Keratinocyte (primary cell): ENCODE data around the gene ADPGK. TPM values are rescaled to one million over a fixed set of nuclear protein-coding genes. Genes with fewer than 3 reads are reported as not detected.

Source experiments
- DNase-seq: peaks from one replicate; pipeline ENCODE4 v3.0.0-alpha.2; 2011; ENCODE audit warnings: low read depth, missing footprints, low spot score
- FAIRE-seq: peaks from 2 replicates; lab custom pipeline; 2011; peaks lifted over from hg19 to GRCh38; lab: Jason Lieb, UNC
- H2AFZ ChIP-seq: 2 replicates; pipeline ENCODE4 v1.6.0; 2012; ENCODE audit warnings: low read length, control low read depth, inconsistent platforms; ENCODE audit not compliant: control insufficient read depth
- H3K27ac ChIP-seq: 2 replicates; pipeline ENCODE4 v1.5.1; 2011; ENCODE audit warnings: low read length; ENCODE audit not compliant: control insufficient read depth, insufficient read depth
- H3K27me3 ChIP-seq: 3 replicates; pipeline ENCODE4 v1.6.0; 2011; ENCODE audit warnings: low read length; ENCODE audit not compliant: control insufficient read depth, insufficient read depth; ENCODE audit errors: extremely low read depth
- H3K36me3 ChIP-seq, 2 experiments: 2 replicates in 1 of 2; 3 replicates in 1 of 2; pipeline ENCODE4 v1.5.1; 2011; ENCODE audit warnings: low read length in 2 of 2, mild to moderate bottlenecking in 1 of 2; ENCODE audit not compliant: control insufficient read depth in 2 of 2, insufficient read depth in 2 of 2; ENCODE audit errors: extremely low read depth in 1 of 2
- H3K4me1 ChIP-seq: 3 replicates; pipeline ENCODE4 v1.5.1; 2011; ENCODE audit warnings: low read length; ENCODE audit not compliant: control insufficient read depth, insufficient read depth; ENCODE audit errors: extremely low read depth
- H3K4me2 ChIP-seq: 3 replicates; pipeline ENCODE4 v1.6.0; 2011; ENCODE audit warnings: low read depth, low read length; ENCODE audit not compliant: control insufficient read depth, insufficient read depth; ENCODE audit errors: extremely low read depth
- H3K4me3 ChIP-seq, 3 experiments: fragments of 200-600 bp in 1 of 3; sonication (generic) in 1 of 3; 2 replicates in 2 of 3; 3 replicates in 1 of 3; pipeline ENCODE4 v1.5.1; 2011 to 2016; ENCODE audit warnings: low read length in 3 of 3, mild to moderate bottlenecking in 3 of 3, control low read depth in 2 of 3, inconsistent platforms in 1 of 3, low read depth in 1 of 3, mixed read lengths in 1 of 3, mixed run types in 1 of 3, moderate library complexity in 1 of 3; ENCODE audit not compliant: control insufficient read depth in 2 of 3, insufficient read depth in 2 of 3; ENCODE audit errors: extremely low read depth in 1 of 3
- H3K79me2 ChIP-seq: 2 replicates; pipeline ENCODE4 v1.6.0; 2012; ENCODE audit warnings: low read length; ENCODE audit not compliant: control insufficient read depth, insufficient read depth
- H3K9ac ChIP-seq: 3 replicates; pipeline ENCODE4 v1.6.0; 2011; ENCODE audit warnings: low read length; ENCODE audit not compliant: control insufficient read depth, insufficient read depth; ENCODE audit errors: extremely low read depth
- H3K9me1 ChIP-seq: 3 replicates; pipeline ENCODE4 v1.6.0; 2011; ENCODE audit warnings: low read length; ENCODE audit not compliant: control insufficient read depth, insufficient read depth; ENCODE audit errors: extremely low read depth
- H3K9me3 ChIP-seq: 2 replicates; pipeline ENCODE4 v1.5.1; 2012; ENCODE audit warnings: low read depth, low read length; ENCODE audit not compliant: control insufficient read depth
- H4K20me1 ChIP-seq: 3 replicates; pipeline ENCODE4 v1.6.0; 2011; ENCODE audit warnings: low read length; ENCODE audit not compliant: control insufficient read depth, insufficient read depth; ENCODE audit errors: extremely low read depth
- CTCF ChIP-seq, 3 experiments: IDR thresholded peaks in 1 of 3; conservative IDR thresholded peaks in 1 of 3; optimal IDR thresholded peaks in 1 of 3; 2 replicates in 2 of 3; 3 replicates in 1 of 3; pipeline versions ENCODE3 to v1.5.1; 2011; ENCODE audit warnings: low read length in 3 of 3, mild to moderate bottlenecking in 3 of 3, moderate library complexity in 2 of 3, control low read depth in 1 of 3, inconsistent platforms in 1 of 3; ENCODE audit not compliant: insufficient read depth in 2 of 3; ENCODE audit errors: extremely low read depth in 1 of 3
- EZH2 ChIP-seq: IDR thresholded peaks from one replicate; pipeline ENCODE4 v1.6.1; 2012; ENCODE audit warnings: inconsistent platforms, mild to moderate bottlenecking, low read length, moderate library complexity
- dilution Hi-C: fragments of 300-500 bp; cut with MboI; formaldehyde crosslinking; loops from one replicate; pipeline ENCODE4 v1.7.0; 2020; ENCODE audit warnings: low sequenced_read_pairs; ENCODE audit not compliant: extremely low pct_ligation_motif_present
- polyA plus RNA-seq, 5 experiments: library from polyadenylated mRNA; depleted of rRNA in 3 of 5; stranded (reverse) in 3 of 5; stranded (forward) in 1 of 5; unstranded in 1 of 5; fragments of >200 nt; gene quantifications; 1 replicate in 1 of 5; 2 replicates in 3 of 5; 3 replicates in 1 of 5; pipeline versions ENCODE4 v1.2.1 to v1.2.3, GENCODE V29; 2011 to 2012; ENCODE audit warnings: missing spikeins in 2 of 5, low read depth in 1 of 5, low replicate concordance in 1 of 5

The ADPGK gene
- polyA plus RNA-seq, 1 donor (not counting 4 experiments of a cell fraction or from before 2014, with no cell fraction given): 62.3 TPM

- Histone ChIP-seq H3K9me1 (no peaks in the 10 kb centered on the region), H2AFZ (no peak overlapping the region), H3K9ac (no peak overlapping the region), H3K9me3 (peaks cover 1% of the 10 kb centered on the region), H3K4me1 (no peaks in the 10 kb centered on the region), H3K4me3 (no peak overlapping the region), H3K27me3 (no peaks in the 10 kb centered on the region), H3K36me3 (peaks cover 16 to 23% of the 10 kb centered on the region in 2 experiments), H3K4me2 (no peak overlapping the region), H3K79me2 (peaks cover 15% of the 10 kb centered on the region), H3K27ac (no peak overlapping the region), H4K20me1 (no peaks in the 10 kb centered on the region)
- dilution Hi-C loops: no loop called here
- no peak for FAIRE-seq
- no peak for DNase-seq
- TF ChIP-seq EZH2 (no peak), CTCF (optimal IDR thresholded peaks at IDR 0.05 in 1 of 3, IDR thresholded peaks at IDR 0.05 in 1 of 3, conservative IDR thresholded peaks at IDR 0.05 in 1 of 3; ENCODE audit: extremely low read depth in 1 of 3, insufficient read depth in 2 of 3, low read length in 3 of 3) (no peak)
These were observed 12.2 kb downstream of the ADPGK start for GRCh38 chr15:72771329-72771725.

GRCh38 chr15:72770673-72771328, 12.8 kb downstream of the ADPGK start:
- no peaks in the 10 kb centered on the region for H3K9me1 ChIP-seq
- no peaks in the 10 kb centered on the region for H4K20me1 ChIP-seq
- dilution Hi-C loops: no loop called here
- TF ChIP-seq CTCF (optimal IDR thresholded peaks at IDR 0.05 in 1 of 3, IDR thresholded peaks at IDR 0.05 in 1 of 3, conservative IDR thresholded peaks at IDR 0.05 in 1 of 3; ENCODE audit: extremely low read depth in 1 of 3, insufficient read depth in 2 of 3, low read length in 3 of 3): no peak
- TF ChIP-seq EZH2: no peak
- peaks cover 18 to 23% of the 10 kb centered on the region in 2 experiments for H3K36me3 ChIP-seq
- peaks cover 1% of the 10 kb centered on the region for H3K9me3 ChIP-seq
- DNase-seq (no peak), FAIRE-seq (no peak)
- no peak overlapping the region for H3K27ac ChIP-seq
- peaks cover 11% of the 10 kb centered on the region for H3K79me2 ChIP-seq
- no peak overlapping the region for H2AFZ ChIP-seq
- no peak overlapping the region for H3K9ac ChIP-seq
- no peaks in the 10 kb centered on the region for H3K4me1 ChIP-seq
- no peaks in the 10 kb centered on the region for H3K27me3 ChIP-seq
- H3K4me3 ChIP-seq: no peak overlapping the region
- no peak overlapping the region for H3K4me2 ChIP-seq
